AML-193 (cell line): ENCODE results near the gene LCE1E.

Source experiments
- DNase-seq, 2 experiments: peaks; one replicate each; lab custom pipeline; 2025; lab: John Stamatoyannopoulos, UW

LCE1E gene

DNA sequence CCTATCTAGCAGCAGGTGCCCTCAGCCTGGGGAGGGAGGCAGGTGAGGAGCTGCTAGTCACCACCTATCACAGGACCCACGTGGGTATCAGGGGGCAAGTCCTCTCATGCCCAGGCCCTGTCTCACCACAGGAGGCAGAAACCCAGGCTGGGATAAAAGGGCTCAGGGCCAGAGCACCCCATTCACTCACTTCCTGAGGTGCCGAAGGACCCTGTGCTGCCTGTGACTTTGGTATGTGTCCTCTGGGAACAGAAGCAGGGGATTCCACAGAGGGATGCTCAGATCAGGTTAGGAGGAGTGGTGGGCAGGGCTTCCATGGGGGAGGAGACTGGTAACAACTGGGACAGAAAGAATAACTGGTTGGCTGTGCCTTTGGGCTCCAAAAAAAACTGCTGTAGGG is at the start of gene LCE1E:
LCE1E (plus strand) TSS at position 181 of the 400 bp plus-strand sequence. CDS start 1,043 bp downstream, outside the sequence.
- no peak for DNase-seq

- no peak for DNase-seq
Observed at GRCh38 chr1:152737997-152738396, 48.1 kb upstream of the LCE1E start.

- no peak for DNase-seq
Observed at GRCh38 chr1:152739841-152740240, 46.2 kb upstream of the LCE1E start.

DNA sequence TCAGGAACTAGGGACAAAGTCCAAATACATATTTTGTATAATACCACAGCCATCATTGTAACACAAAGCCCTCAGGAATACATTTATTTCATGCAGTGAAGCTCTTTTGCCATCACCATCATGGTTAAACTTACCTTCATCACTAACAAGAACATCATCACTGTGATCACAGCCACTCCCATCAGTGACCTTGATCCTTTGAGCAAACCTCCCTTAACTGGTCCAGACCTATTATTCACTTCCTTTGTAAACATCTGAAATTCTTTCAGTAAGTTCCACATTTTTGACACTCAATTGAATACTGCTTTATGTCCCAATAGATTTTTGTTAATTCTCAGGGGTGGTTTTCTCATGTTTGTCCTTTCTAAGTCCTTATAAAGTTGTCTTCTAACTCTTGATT is 44.4 kb upstream of the LCE1E start:
- no peak for DNase-seq

GRCh38 chr1:152743371-152744145 is 42.5 kb upstream of the LCE1E start:
- DNase-seq: no peak

DNA sequence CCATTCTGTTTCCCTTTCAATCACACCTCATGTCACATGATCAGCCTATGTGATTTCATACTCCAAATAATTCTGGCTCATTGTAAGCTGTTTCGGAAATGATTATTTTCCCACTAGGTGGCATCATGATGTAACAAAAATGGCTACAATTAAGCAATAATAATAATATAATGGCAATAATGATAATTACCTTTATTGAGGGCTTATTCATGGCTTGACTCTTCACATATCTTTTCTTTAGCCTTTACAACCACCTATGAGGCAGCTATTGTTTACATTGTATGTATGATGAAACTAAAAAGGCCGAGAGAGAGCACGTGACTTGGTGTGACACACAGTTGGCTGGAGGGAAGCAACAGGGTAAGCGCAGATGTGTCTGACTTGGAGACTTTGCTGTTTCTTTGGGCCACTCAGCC is 40.8 kb upstream of the LCE1E start:
- DNase-seq: peak in 1 of 2 experiments; percentile 12

DNA sequence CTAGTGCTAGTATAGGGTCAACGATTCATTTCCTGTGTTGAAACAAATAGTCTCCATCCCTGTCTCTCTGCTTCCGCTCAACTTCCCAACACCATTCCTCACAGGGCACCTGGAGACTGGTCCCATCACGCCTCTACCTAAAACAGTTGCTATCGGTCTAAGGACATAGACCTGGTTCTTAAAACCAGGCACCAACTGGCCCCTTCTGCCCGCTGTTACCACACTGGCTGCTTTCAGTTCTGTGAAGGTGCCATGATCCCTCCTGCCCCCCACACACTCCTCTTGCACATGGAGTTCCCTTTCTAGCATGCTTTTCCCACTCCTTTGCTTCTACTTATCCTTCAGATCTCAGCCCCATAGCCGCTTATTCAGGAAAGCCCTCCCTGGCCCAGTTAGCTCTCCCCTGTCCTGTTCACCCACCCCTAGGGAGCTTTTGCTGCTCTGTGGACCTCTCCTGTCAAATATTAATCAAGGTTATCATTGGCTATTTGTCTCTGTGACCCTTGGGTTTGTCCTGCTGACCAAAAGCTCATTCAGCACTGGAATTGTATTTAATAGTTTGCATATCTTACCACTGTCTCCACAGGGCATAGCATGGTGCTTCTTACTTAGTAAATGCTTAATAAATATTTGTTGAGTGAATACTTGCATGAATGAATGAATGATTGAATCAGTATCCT is 40.2 kb upstream of the LCE1E start:
- DNase-seq: no peak

DNA sequence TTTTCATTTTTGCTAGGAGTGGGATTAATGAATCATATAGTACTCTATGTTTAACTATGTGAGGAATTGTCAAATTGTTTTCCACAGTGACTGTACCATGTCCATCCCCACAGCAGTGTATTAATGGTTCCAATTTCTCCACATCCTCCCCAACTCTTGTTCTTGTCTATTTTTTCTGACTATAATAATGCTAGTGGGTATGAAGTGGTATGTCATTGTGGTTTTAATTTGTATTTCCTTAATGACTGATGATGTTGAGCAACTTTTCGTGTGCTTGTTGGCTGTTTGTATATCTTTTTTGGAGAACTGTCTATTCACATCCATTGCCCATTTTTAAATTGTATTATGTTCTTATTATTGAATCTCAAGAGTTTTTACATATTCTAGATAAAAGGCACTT is 38.2 kb upstream of the LCE1E start:
- DNase-seq: no peak

- DNase-seq: no peak
Observed at GRCh38 chr1:152752225-152752624, 33.8 kb upstream of the LCE1E start.

DNA sequence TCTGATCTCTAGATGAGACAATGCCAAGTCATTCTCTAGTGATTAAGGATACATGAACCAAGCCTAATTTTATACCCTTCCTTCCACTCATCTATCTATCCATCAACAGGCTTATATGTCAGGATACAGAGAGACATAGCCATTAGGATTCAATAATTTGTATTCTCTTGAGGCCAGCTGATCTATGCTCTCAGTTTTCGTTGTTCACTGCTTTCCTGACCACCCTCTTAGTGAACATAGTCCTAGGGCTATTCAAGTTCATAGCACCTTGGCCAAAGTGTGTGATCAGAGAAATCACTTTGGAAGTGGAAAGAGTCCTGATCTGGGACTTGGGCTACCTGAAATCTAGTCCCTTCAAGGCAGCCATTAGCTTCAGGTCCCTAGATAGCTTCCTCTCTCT is 32.5 kb upstream of the LCE1E start:
- DNase-seq: no peak

GRCh38 chr1:152756872-152757271 is 29.2 kb upstream of the LCE1E start:
- DNase-seq: no peak

DNA sequence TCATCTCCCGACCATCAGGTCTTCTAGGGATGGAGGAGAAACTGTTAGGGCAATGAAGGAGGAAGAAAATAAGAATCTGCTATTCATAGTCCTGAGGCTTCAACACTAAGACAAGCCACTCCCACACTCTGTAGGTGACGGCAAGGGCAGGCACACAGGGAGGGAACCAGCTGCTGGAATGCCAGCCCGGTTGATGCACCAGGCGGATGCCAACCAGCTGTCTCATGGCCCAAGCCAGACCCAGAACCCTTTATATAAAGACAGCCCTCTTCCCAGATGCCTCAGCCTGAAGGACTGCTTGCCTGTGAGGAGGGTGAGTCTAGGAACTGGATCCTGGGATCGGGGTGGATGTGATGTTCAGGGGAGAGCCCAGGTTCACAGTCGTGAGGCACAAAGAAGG is 28.3 kb upstream of the LCE1E start, which contains the start of gene KPRP:
KPRP (plus strand) TSS at position 279 of the 400 bp plus-strand sequence. CDS start 1,564 bp downstream, outside the sequence.
- no peak for DNase-seq

- no peak for DNase-seq
Observed at GRCh38 chr1:152758636-152759035, 27.4 kb upstream of the LCE1E start.

- DNase-seq: no peak
Observed at GRCh38 chr1:152759453-152760173, 26.4 kb upstream of the LCE1E start.

DNA sequence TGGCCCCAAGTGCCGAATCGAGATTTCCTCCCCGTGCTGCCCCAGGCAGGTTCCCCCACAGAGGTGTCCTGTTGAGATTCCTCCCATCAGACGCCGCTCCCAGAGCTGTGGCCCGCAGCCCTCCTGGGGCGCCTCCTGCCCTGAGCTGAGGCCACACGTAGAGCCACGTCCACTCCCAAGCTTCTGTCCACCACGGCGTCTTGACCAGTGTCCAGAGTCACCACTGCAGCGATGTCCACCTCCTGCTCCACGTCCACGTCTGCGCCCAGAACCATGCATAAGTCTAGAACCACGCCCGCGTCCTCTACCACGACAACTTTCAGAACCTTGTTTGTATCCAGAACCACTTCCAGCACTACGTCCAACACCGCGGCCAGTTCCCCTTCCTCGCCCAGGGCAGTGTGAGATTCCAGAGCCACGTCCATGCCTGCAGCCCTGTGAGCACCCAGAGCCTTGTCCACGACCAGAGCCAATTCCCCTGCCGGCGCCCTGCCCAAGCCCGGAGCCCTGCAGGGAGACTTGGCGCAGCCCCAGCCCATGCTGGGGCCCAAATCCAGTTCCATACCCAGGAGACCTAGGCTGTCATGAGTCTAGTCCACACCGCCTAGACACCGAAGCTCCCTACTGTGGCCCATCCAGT is 25.4 kb upstream of the LCE1E start:
- no peak for DNase-seq

DNA sequence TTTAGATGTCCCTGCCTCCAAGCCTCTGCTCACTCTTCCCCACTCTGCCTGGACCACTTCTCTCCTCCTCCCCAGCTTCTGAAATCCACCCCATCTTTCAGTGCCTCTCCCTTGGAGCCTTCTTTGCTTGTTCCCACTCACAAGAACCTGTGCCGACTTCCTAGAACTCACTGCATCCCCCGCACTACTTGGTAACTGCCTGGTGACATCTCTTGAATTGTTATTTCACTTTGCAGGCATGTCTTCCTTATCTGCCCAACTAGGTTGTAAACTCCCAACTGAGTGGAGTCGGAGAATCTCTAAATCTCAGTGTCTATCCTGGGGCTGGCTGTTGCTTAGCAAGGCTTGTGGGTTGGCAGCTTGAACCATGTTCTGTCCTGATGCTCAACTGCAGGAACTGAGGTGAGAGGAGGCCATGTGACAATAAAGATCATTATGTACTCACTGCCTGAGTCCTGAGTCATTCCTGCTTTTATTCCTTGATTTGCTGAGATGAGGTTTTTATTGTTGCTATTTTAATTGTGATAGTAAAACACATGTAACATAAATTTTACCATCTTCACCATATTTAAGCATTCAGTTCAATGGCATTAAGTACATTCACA is 24.3 kb upstream of the LCE1E start:
- no peak for DNase-seq

- no peak for DNase-seq
Observed at GRCh38 chr1:152768847-152769533, 17.1 kb upstream of the LCE1E start.

- DNase-seq: no peak
Observed at GRCh38 chr1:152770411-152770810, 15.6 kb upstream of the LCE1E start.

DNA sequence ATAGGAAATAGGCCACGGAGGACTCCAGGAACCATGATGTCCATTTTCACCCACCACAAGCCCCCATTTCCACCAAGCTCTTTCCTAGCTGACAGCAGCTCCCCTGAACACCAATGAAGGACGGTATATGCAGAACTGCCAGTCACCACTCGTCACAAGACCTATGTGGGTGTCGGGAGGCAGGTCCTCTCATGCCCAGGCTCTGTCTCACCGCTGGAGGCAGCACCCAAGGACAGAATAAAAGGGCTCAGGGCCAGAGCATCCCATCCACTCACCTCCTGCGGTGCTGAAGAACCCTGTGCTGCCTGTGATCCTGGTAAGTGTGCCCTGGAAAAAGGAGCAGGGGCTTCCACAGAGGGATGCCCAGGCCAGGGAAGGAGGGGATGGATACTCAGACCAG is 11.2 kb upstream of the LCE1E start, which contains the start of gene LCE1F:
LCE1F (plus strand) TSS at position 266 of the 400 bp plus-strand sequence. CDS start 1,232 bp downstream, outside the sequence.
- DNase-seq: no peak

DNA sequence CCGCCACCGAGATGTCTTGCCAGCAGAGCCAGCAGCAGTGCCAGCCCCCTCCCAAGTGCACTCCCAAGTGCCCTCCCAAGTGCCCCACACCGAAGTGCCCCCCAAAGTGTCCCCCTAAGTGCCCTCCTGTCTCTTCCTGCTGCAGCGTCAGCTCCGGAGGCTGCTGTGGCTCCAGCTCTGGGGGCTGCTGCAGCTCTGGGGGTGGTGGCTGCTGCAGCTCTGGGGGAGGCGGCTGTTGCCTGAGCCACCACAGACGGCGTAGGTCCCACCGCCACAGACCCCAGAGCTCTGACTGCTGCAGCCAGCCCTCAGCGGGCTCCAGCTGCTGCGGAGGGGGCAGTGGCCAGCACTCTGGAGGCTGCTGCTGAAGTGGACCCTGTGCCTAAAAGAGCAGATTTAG is 9.7 kb upstream of the LCE1E start:
- DNase-seq: no peak

GRCh38 chr1:152777510-152778137 is 8.4 kb upstream of the LCE1E start:
- peak; percentile 1 for DNase-seq
